GM23338 (cell line): Measurements from ENCODE around the gene LRIT2. TPM values are rescaled to one million over a fixed set of nuclear protein-coding genes. Genes with fewer than 3 reads are reported as not detected.

Source experiments
- ATAC-seq: fragments of 200-7000 bp; cut with Tn5 transposase; 3 replicates; pipeline ENCODE4 v1.9.1; 2020
- DNase-seq: peaks from one replicate; pipeline ENCODE4 v3.0.0-alpha.2; 2015; ENCODE audit warnings: low spot score
- H2AFZ ChIP-seq: fragments of 200-600 bp; sonication (generic); 2 replicates; pipeline ENCODE4 v1.8.0; 2016; ENCODE audit warnings: antibody characterized with exemption, mild to moderate bottlenecking, moderate library complexity
- H3F3A ChIP-seq: fragments of 200-600 bp; sonication (generic); replicated peaks from 2 replicates; pipeline ENCODE4 v1.8.0; 2017; ENCODE audit warnings: antibody characterized with exemption, mixed run types, low read depth
- H3K27ac ChIP-seq: fragments of 200-600 bp; sonication (generic); 2 replicates; pipeline ENCODE4 v1.6.1; 2016; ENCODE audit warnings: low read depth
- H3K27me3 ChIP-seq: fragments of 200-600 bp; sonication (generic); 2 replicates; pipeline ENCODE4 v1.8.0; 2016; ENCODE audit warnings: mild to moderate bottlenecking, mixed run types, moderate library complexity; ENCODE audit not compliant: insufficient read depth
- H3K36me3 ChIP-seq: fragments of 200-600 bp; sonication (generic); 2 replicates; pipeline ENCODE4 v1.8.0; 2016; ENCODE audit warnings: mild to moderate bottlenecking; ENCODE audit not compliant: insufficient read depth
- H3K4me1 ChIP-seq: fragments of 200-600 bp; sonication (generic); 2 replicates; pipeline ENCODE4 v1.8.0; 2016; ENCODE audit warnings: mild to moderate bottlenecking, moderate library complexity; ENCODE audit not compliant: insufficient read depth
- H3K4me2 ChIP-seq: fragments of 200-600 bp; sonication (generic); 2 replicates; pipeline ENCODE4 v1.7.1; 2017; ENCODE audit warnings: mixed run types
- H3K4me3 ChIP-seq: fragments of 200-600 bp; sonication (generic); 2 replicates; pipeline ENCODE4 v1.6.1; 2016; ENCODE audit warnings: mixed run types
- H3K79me2 ChIP-seq: fragments of 200-600 bp; sonication (generic); replicated peaks from 2 replicates; pipeline ENCODE4 v1.8.0; 2017; ENCODE audit warnings: mild to moderate bottlenecking; ENCODE audit not compliant: insufficient read depth
- H3K9me2 ChIP-seq: fragments of 200-600 bp; sonication (generic); 2 replicates; pipeline ENCODE4 v1.8.0; 2017; ENCODE audit not compliant: insufficient read depth
- H4K20me1 ChIP-seq: fragments of 200-600 bp; sonication (generic); replicated peaks from 2 replicates; pipeline ENCODE4 v1.8.0; 2017; ENCODE audit warnings: mild to moderate bottlenecking; ENCODE audit not compliant: insufficient read depth
- H3K27ac Mint-ChIP-seq: 2 replicates; pipeline ENCODE4 v1.8.0; 2020; ENCODE audit warnings: inconsistent platforms, mild to moderate bottlenecking, moderate library complexity, mixed read lengths
- H3K27me3 Mint-ChIP-seq: 3 replicates; pipeline ENCODE4 v1.8.0; 2022; ENCODE audit warnings: low read depth, mild to moderate bottlenecking, moderate library complexity, mixed read lengths, inconsistent platforms; ENCODE audit not compliant: insufficient read depth, poor library complexity
- H3K36me3 Mint-ChIP-seq: 3 replicates; pipeline ENCODE4 v1.8.0; 2021; ENCODE audit warnings: low read depth, mild to moderate bottlenecking, inconsistent platforms, moderate library complexity, mixed read lengths
- H3K4me1 Mint-ChIP-seq: 3 replicates; pipeline ENCODE4 v1.8.0; 2020; ENCODE audit warnings: mild to moderate bottlenecking, inconsistent platforms, mixed read lengths
- H3K4me3 Mint-ChIP-seq: 3 replicates; pipeline ENCODE4 v1.8.0; 2021; ENCODE audit warnings: moderate library complexity, mild to moderate bottlenecking, inconsistent platforms, mixed read lengths
- H3K9me3 Mint-ChIP-seq: 3 replicates; pipeline ENCODE4 v1.8.0; 2020; ENCODE audit warnings: moderate library complexity, mild to moderate bottlenecking, inconsistent platforms, mixed read lengths
- CREB1 ChIP-seq: fragments of 250-450 bp; sonication (Bioruptor Pico); IDR thresholded peaks from 2 replicates; pipeline ENCODE4 v1.5.0; 2020; ENCODE audit warnings: low read depth, mild to moderate bottlenecking, moderate library complexity
- CTCF ChIP-seq, 2 experiments: fragments of 200-600 bp in 1 of 2; sonication (generic) in 1 of 2; conservative IDR thresholded peaks; 2 replicates each; pipeline versions ENCODE4 v1.5.1 to v1.6.1; 2016 to 2017; ENCODE audit warnings: antibody characterized with exemption in 2 of 2, low read depth in 2 of 2, mild to moderate bottlenecking in 2 of 2, moderate library complexity in 1 of 2
- ETS1 ChIP-seq: IDR thresholded peaks from 2 replicates; pipeline ENCODE4 v1.6.1; 2016; ENCODE audit warnings: antibody characterized with exemption
- EZH2 ChIP-seq: fragments of 200-600 bp; sonication (generic); IDR thresholded peaks from one replicate; pipeline ENCODE4 v1.8.0; 2017; ENCODE audit warnings: antibody characterized with exemption, mild to moderate bottlenecking, low read depth; ENCODE audit not compliant: unreplicated experiment
- EZH2phosphoT487 ChIP-seq: fragments of 200-600 bp; sonication (generic); IDR thresholded peaks from one replicate; pipeline ENCODE4 v1.8.1; 2018; ENCODE audit warnings: antibody characterized with exemption; ENCODE audit not compliant: unreplicated experiment
- JUNB ChIP-seq: IDR thresholded peaks from one replicate; pipeline ENCODE4 v1.6.1; 2016; ENCODE audit warnings: antibody characterized with exemption; ENCODE audit not compliant: unreplicated experiment
- NANOG ChIP-seq: IDR thresholded peaks from 2 replicates; pipeline ENCODE4 v1.6.1; 2016; ENCODE audit warnings: antibody characterized with exemption, borderline replicate concordance
- POLR2AphosphoS5 ChIP-seq: IDR thresholded peaks from 2 replicates; pipeline ENCODE4 v1.6.1; 2016; ENCODE audit warnings: antibody characterized with exemption, low read depth
- REST ChIP-seq: IDR thresholded peaks from one replicate; pipeline ENCODE4 v1.6.1; 2018; ENCODE audit warnings: antibody characterized with exemption; ENCODE audit not compliant: unreplicated experiment
- STAT1 ChIP-seq: IDR thresholded peaks from one replicate; pipeline ENCODE4 v1.6.1; 2016; ENCODE audit warnings: antibody characterized with exemption; ENCODE audit not compliant: unreplicated experiment
- ZNF114 ChIP-seq: fragments of 250-450 bp; sonication (Bioruptor Pico); IDR thresholded peaks from 2 replicates; pipeline ENCODE4 v1.5.0; 2020; ENCODE audit warnings: mild to moderate bottlenecking, moderate library complexity
- ZNF331 ChIP-seq: fragments of 250-450 bp; sonication (Bioruptor Pico); IDR thresholded peaks from 2 replicates; pipeline ENCODE4 v1.5.0; 2020; ENCODE audit warnings: low read depth, mild to moderate bottlenecking, moderate library complexity
- ZNF462 ChIP-seq: fragments of 250-450 bp; sonication (Bioruptor Pico); IDR thresholded peaks from 2 replicates; pipeline ENCODE4 v1.5.0; 2020; ENCODE audit warnings: mild to moderate bottlenecking, moderate library complexity
- polyA plus RNA-seq: library from polyadenylated mRNA; unstranded; fragments of >200 nt; fragmentation: Nextera tagmentation; extraction: Ambion mirVana; gene quantifications from 2 replicates; pipeline ENCODE4 v1.2.1, GENCODE V29; 2016
- total RNA-seq: library from RNA; depleted of rRNA; stranded (reverse); fragments of >200 nt; shearing (Covaris generic); gene quantifications from 2 replicates; pipeline ENCODE4 v1.2.3, GENCODE V29; 2014

Gene LRIT2
- total and polyA plus RNA-seq, 2 experiments from 2014 or later = not detected

GRCh38 chr10:84241185-84241790 is 15.9 kb upstream of the LRIT2 start, which contains the start of gene LRIT1:
LRIT1 (minus strand) TSS chr10:84241546; CDS start chr10:84241439, 107 bp downstream.
- H3K4me1 ChIP-seq = no peaks in the 10 kb centered on the region; the same call in 1 of the 2 replicates
- no peaks in the 10 kb centered on the region for H3K9me3 Mint-ChIP-seq
- TF ChIP-seq CREB1 (CRISPR knock-in tag) = no peak
- no peak for TF ChIP-seq NANOG
- TF ChIP-seq ETS1 = no peak
- TF ChIP-seq ZNF331 (CRISPR knock-in tag) = no peak
- TF ChIP-seq ZNF114 (CRISPR knock-in tag) = no peak
- TF ChIP-seq REST = no peak
- no peak for TF ChIP-seq ZNF462 (CRISPR knock-in tag)
- no peak for TF ChIP-seq STAT1
- TF ChIP-seq EZH2phosphoT487 = no peak
- TF ChIP-seq JUNB = no peak
- no peak for TF ChIP-seq CTCF (conservative IDR thresholded peaks at IDR 0.05; ENCODE audit: low read depth in 2 of 2)
- TF ChIP-seq EZH2 = no peak
- TF ChIP-seq POLR2AphosphoS5 = no peak

More at GRCh38 chr10:84241185-84241790, 15.9 kb upstream of the LRIT2 start, which contains the start of gene LRIT1:
- no peak within 1 kb of the TSS for H2AFZ ChIP-seq
- no peaks in the 10 kb centered on the region for H3K36me3 ChIP-seq
- no peak within 1 kb of the TSS for H3K4me3 ChIP-seq
- peaks cover 4% of the 10 kb centered on the region; the same call in 1 of the 2 replicates for H3K9me2 ChIP-seq
- no peaks in the 10 kb centered on the region for H3K79me2 ChIP-seq
- no peaks in the 10 kb centered on the region for H4K20me1 ChIP-seq
- H3K27ac Mint-ChIP-seq = no peak within 1 kb of the TSS
- H3K27me3 ChIP-seq = peaks cover 12% of the 10 kb centered on the region; the same call in 1 of the 2 replicates
- peaks cover 10% of the 10 kb centered on the region for H3K27me3 Mint-ChIP-seq
- H3K4me3 Mint-ChIP-seq = no peak within 1 kb of the TSS
- no peak within 1 kb of the TSS for H3K4me2 ChIP-seq
- peaks cover 3% of the 10 kb centered on the region; the same call in 1 of the 3 replicates for H3K4me1 Mint-ChIP-seq
- H3F3A ChIP-seq = no peaks in the 10 kb centered on the region
- DNase-seq (no peak), ATAC-seq (no peak)
- H3K36me3 Mint-ChIP-seq = no peaks in the 10 kb centered on the region
- H3K27ac ChIP-seq = no peak within 1 kb of the TSS
